Coronary artery (tissue), 2 donors: Measurements from ENCODE around the gene PSEN2.

Experiments used
- DNase-seq: peaks from one replicate; pipeline ENCODE4 v3.0.0-alpha.2; 2017; ENCODE audit warnings: low spot score
- H3K27ac ChIP-seq, 2 donors: fragments of 200-600 bp; sonication (generic); one replicate each; pipeline ENCODE4 v1.5.1; 2016 to 2019
- H3K4me3 ChIP-seq: fragments of 200-600 bp; sonication (generic); 2 replicates; pipeline ENCODE4 v1.5.1; 2016; ENCODE audit warnings: mild to moderate bottlenecking, moderate library complexity
- TF ChIP-seq, protein P1 (sequence below): fragments of 200-600 bp; sonication (generic); IDR thresholded peaks from one replicate; pipeline ENCODE4 v1.5.1; 2019; ENCODE audit warnings: antibody characterized with exemption

PSEN2 gene

DNA sequence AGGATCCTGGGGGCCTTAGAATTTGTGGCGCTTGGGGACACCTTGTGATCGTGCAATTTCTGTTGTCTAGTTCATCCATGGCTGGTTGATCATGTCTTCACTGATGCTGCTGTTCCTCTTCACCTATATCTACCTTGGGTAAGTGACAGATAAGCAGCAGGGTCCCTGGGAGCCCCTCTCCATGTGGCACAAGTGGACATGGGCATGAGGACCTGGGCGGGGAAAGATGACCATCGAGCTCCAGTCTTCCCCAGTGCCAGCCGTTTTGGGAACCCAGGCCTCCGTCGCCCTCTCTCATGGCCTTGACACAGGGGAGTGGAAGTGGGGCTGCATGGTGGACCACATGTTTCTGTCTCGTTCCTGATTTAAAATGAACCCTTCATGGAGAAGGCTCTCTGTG lies 17.6 kb downstream of the PSEN2 start:
- no peak overlapping the region for H3K27ac ChIP-seq
- DNase-seq = no peak
- TF ChIP-seq, protein P1, sequence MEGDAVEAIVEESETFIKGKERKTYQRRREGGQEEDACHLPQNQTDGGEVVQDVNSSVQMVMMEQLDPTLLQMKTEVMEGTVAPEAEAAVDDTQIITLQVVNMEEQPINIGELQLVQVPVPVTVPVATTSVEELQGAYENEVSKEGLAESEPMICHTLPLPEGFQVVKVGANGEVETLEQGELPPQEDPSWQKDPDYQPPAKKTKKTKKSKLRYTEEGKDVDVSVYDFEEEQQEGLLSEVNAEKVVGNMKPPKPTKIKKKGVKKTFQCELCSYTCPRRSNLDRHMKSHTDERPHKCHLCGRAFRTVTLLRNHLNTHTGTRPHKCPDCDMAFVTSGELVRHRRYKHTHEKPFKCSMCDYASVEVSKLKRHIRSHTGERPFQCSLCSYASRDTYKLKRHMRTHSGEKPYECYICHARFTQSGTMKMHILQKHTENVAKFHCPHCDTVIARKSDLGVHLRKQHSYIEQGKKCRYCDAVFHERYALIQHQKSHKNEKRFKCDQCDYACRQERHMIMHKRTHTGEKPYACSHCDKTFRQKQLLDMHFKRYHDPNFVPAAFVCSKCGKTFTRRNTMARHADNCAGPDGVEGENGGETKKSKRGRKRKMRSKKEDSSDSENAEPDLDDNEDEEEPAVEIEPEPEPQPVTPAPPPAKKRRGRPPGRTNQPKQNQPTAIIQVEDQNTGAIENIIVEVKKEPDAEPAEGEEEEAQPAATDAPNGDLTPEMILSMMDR = no peak
- H3K4me3 ChIP-seq = no peak overlapping the region

DNA sequence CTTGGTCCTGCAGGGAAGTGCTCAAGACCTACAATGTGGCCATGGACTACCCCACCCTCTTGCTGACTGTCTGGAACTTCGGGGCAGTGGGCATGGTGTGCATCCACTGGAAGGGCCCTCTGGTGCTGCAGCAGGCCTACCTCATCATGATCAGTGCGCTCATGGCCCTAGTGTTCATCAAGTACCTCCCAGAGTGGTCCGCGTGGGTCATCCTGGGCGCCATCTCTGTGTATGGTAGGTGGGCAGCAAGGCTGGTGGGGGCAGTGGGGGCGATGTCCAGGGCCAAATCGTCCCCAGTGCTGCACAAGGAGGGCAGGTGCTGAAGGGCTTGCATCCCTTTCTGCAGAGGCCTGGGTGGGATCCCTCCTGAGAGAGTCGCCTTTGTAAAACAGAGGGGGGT lies 18.4 kb downstream of the PSEN2 start:
- TF ChIP-seq, protein P1 = no peak
- Histone ChIP-seq H3K4me3 (no peak overlapping the region), H3K27ac (no peak overlapping the region)
- no peak for DNase-seq

DNA sequence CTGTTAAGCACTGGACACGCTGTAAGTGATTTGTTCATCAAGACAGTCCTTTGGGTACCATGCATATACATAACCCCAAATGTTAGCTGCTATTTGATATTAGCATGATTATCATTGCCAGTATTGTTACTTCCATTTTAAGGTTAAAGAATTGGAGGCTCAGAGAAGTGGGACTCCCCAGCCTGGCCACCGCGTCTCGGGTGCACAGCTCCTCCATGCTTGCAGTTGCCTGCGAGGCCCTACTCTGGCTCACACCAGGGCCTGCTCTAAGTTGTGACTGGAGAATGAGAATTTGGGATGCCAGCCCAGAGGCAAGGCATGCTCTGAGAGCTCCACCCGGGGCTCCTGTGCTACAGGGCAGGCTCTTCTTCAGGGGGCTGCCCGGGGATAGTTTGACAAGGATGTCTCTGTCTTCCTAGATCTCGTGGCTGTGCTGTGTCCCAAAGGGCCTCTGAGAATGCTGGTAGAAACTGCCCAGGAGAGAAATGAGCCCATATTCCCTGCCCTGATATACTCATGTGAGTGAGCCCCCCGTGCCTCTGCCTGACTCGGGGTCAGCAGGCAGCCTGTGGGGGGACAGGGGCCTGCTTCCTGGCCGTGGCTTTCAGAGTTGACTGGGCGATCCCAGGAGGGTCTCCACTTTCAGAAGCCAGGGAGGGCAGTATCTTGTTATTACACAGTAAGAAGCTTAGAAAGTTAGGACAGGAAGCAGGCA lies 19.4 kb downstream of the PSEN2 start:
- no peak overlapping the region for H3K27ac ChIP-seq
- TF ChIP-seq, protein P1 = no peak
- no peak overlapping the region for H3K4me3 ChIP-seq
- no peak for DNase-seq

DNA sequence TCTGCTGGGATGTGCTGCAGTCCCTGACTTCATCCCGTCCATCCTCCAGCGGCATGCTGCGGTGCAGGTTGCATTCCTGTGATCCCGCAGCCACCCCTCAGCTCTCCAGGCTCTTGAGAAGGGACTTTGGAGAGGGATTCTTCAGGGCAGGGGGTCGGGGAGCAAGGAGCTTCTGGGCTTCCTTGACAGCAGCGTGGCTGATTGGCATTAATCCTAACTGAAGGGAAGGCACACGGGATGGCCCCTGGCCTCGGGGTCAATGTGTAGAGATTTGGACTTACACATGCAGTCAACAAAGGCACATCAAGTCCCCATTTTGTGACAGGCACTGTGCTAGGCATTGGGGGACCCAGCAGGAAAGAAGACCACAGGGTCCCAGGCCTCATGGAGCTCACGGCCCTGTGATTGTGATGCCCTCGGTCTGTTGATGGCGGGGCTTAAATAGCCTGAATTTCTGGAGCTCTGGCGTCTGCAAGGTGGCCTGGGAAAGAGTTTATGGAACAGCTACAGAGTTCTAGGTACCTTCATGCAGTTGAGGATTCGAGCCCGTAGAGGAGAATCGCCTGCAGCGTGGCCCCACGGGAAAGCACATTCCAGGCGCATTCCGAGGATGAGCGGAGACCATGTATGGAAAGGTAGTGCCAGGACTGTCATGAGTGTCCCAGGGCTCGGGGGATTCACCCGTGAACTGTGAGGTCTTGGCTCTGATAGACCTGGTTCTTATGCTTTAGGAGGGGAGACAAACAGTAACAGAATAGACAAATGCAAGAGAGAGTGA lies 20.1 kb downstream of the PSEN2 start:
- DNase-seq = no peak
- TF ChIP-seq, protein P1 = no peak
- Histone ChIP-seq H3K27ac (no peak overlapping the region), H3K4me3 (no peak overlapping the region)

DNA sequence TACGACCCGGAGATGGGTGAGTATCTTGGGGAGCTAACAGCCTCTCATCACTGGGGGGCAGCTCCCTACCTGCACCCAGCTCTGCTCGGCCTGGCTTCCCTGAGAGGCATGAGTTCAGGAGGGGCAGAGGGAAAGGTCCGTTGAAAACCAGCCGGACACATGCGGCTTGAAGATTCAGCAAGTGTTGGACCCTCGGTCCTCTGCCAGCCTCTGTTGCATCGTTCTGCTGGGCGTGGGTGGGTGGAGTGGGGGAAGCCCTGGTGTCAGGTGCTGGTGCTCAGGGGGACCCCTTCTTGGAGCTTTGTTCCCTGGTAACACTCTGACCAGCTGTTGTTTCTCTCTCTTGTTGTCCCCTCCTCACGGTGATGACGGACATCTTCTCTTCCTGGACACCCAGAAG lies 20.9 kb downstream of the PSEN2 start:
- Histone ChIP-seq H3K4me3 (no peak overlapping the region), H3K27ac (no peak overlapping the region)
- TF ChIP-seq, protein P1 = no peak
- no peak for DNase-seq

DNA sequence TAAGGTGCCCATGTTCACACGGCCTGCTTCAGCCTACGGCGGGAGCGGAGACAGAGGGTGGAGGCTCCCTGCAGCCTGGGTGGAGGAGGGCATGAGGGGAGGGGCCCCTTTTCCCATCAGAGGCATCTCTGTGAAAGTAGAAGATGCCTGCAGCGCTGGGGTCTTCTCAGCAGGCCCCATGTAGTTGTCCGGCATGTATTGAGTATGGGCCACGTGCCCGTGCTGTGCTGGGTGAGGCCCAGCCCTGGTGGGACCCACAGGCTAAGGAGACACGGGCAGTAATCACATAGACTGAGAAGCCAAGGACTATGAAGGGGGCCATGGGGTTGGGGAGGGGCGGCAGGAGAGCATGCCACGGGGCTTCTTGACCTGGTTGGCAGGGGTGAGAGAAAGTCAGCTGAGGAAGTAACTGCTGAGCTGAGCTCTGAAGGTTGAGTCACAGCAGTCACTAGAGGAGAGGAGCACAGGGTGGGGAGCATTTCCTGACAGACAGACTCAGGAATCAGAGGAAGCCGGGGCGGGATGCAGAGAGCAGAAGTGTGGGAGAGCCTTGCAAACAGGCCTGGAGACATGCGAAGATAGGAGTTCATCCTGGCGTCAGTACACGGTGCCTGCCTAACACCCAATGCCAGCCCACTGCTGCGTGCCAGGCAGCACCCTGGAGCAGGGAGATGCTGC lies 21.6 kb downstream of the PSEN2 start:
- TF ChIP-seq, protein P1 = no peak
- Histone ChIP-seq H3K27ac (no peak overlapping the region), H3K4me3 (no peak overlapping the region)
- DNase-seq = no peak
